ENCODE results near the gene ZNF473.

DNA sequence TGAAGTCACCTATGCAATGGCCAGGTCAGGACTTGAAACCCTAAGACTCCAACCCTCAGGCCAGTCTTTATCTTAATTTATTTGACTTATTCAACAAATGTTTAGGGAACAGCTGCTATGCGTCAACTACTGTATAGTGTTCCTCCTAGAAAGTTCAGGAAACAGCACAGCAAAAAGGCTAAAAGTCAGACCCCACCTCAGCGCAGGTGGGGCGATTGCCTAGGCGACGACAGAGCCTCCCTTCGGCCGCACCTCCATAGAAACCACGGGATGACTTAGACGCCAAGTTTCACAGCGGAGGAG lies 1.1 kb upstream of the ZNF473 start:
- TF ChIP-seq POLR2A (IDR thresholded peaks at IDR 0.05): no peak
- TF ChIP-seq, protein P1, sequence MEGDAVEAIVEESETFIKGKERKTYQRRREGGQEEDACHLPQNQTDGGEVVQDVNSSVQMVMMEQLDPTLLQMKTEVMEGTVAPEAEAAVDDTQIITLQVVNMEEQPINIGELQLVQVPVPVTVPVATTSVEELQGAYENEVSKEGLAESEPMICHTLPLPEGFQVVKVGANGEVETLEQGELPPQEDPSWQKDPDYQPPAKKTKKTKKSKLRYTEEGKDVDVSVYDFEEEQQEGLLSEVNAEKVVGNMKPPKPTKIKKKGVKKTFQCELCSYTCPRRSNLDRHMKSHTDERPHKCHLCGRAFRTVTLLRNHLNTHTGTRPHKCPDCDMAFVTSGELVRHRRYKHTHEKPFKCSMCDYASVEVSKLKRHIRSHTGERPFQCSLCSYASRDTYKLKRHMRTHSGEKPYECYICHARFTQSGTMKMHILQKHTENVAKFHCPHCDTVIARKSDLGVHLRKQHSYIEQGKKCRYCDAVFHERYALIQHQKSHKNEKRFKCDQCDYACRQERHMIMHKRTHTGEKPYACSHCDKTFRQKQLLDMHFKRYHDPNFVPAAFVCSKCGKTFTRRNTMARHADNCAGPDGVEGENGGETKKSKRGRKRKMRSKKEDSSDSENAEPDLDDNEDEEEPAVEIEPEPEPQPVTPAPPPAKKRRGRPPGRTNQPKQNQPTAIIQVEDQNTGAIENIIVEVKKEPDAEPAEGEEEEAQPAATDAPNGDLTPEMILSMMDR (IDR thresholded peaks at IDR 0.05): no peak
